Gastroesophageal sphincter (tissue), 4 donors: ENCODE measurements around the gene TPST1. TPM values are rescaled to one million over a fixed set of nuclear protein-coding genes. Genes with fewer than 3 reads are reported as not detected.

Source experiments
- ATAC-seq: fragments of 150-250 bp; one replicate; pipeline ENCODE4 v1.9.1; 2016; ENCODE audit warnings: mild to moderate bottlenecking, moderate library complexity
- H3K27ac ChIP-seq, 4 donors: fragments of 200-600 bp; sonication (generic) in 3 of 4; 1 replicate in 3 of 4; 2 replicates in 1 of 4; pipeline ENCODE4 v1.5.1; 2016 to 2019
- H3K27me3 ChIP-seq: fragments of 200-600 bp; sonication (generic); one replicate; pipeline ENCODE4 v1.5.1; 2019
- H3K36me3 ChIP-seq, 2 donors: fragments of 200-600 bp; sonication (generic); one replicate each; pipeline ENCODE4 v1.5.1; 2019; ENCODE audit warnings: control low read depth in 1 of 2
- H3K4me1 ChIP-seq, 3 donors: fragments of 200-600 bp; sonication (generic); 1 replicate in 2 of 3; 2 replicates in 1 of 3; pipeline ENCODE4 v1.5.1; 2016 to 2019; ENCODE audit warnings: control low read depth in 2 of 3
- H3K4me3 ChIP-seq, 2 donors: fragments of 200-600 bp; sonication (generic); one replicate each; pipeline ENCODE4 v1.5.1; 2019; ENCODE audit warnings: mild to moderate bottlenecking in 1 of 2, moderate library complexity in 1 of 2
- H3K9me3 ChIP-seq, 3 donors: fragments of 200-600 bp; sonication (generic); one replicate each; pipeline ENCODE4 v1.5.1; 2017 to 2019; ENCODE audit warnings: control low read depth in 2 of 3
- EP300 ChIP-seq: sonication (generic); formaldehyde crosslinking; IDR thresholded peaks from one replicate; pipeline ENCODE4 v1.6.1; 2017; ENCODE audit warnings: antibody characterized with exemption, mild to moderate bottlenecking
- POLR2A ChIP-seq, 2 donors: fragments of 450-650 bp; IDR thresholded peaks; one replicate each; pipeline ENCODE4 v1.6.1; 2017; ENCODE audit warnings: antibody characterized with exemption in 2 of 2, mild to moderate bottlenecking in 2 of 2, moderate library complexity in 1 of 2
- POLR2AphosphoS5 ChIP-seq: sonication (generic); formaldehyde crosslinking; IDR thresholded peaks from one replicate; pipeline ENCODE4 v1.6.1; 2017; ENCODE audit warnings: antibody characterized with exemption
- WGBS, 2 donors: methylation state at CpG; one replicate each; pipeline ENCODE4 v1.1.5; 2018; ENCODE audit warnings: low coverage in 1 of 2; 5-methylcytosine and 5-hydroxymethylcytosine counted together
- total RNA-seq, 4 donors: library from RNA; depleted of rRNA; stranded (reverse); fragments of >200 nt; gene quantifications; one replicate each; pipeline ENCODE4 v1.1.0, GENCODE V29; 2016
- TF ChIP-seq, protein P1 (sequence below), 4 experiments: fragments of 200-600 bp in 2 of 4; fragments of 450-650 bp in 2 of 4; sonication (generic) in 1 of 4; IDR thresholded peaks; one replicate each; pipeline ENCODE4 v1.5.1; 2017 to 2019; ENCODE audit warnings: antibody characterized with exemption in 4 of 4, mild to moderate bottlenecking in 2 of 4, moderate library complexity in 2 of 4

Gene TPST1
- total RNA-seq, 4 donors from 2014 or later, result 11.0 to 25.3 (median 19.8) TPM

DNA sequence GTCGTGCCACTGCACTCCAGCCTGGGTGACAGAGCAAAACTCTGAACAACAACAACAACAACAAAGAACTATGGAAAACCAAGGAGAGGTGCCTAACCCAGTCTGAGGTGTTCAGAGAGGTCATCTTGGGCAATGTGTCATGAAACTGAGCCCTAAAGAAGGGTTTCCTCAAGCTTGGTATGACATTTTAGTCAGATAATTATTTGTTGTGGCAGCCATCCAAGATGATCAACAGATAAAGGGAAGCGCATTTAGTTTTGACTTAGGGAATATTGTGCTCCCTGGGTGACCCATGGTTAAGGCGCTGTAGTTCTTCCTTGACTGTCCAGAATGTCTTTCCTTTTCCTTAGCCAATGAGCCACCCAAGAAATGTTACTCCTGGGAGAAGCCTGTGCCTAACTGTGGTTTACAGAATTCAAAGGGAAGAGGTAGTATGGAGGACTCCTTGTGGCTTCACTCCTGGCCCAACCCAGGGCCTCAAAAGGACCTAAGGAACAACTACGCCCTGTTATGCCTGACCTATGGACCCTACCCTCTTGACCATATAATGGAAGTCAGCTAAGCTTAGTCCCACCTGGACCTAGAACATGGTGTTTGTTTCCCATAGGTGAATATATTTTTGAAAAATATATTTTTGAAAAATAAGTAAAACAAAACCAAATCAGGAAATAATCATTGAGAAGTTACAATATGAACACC is 42.4 kb downstream of the TPST1 start:
- TF ChIP-seq POLR2AphosphoS5 (no peak), POLR2A (IDR thresholded peaks at IDR 0.05) (no peak)
- ATAC-seq, result no peak
- no peaks in the 10 kb centered on the region for H3K27me3 ChIP-seq
- no peak overlapping the region for H3K27ac ChIP-seq
- no peaks in the 10 kb centered on the region for H3K4me1 ChIP-seq
- H3K36me3 ChIP-seq, result no peaks in the 10 kb centered on the region
- no peak overlapping the region for H3K4me3 ChIP-seq
- 92 to 100% methylated on average over 3 of the region's 4 CpGs for WGBS, 2 donors
- no peaks in the 10 kb centered on the region for H3K9me3 ChIP-seq

DNA sequence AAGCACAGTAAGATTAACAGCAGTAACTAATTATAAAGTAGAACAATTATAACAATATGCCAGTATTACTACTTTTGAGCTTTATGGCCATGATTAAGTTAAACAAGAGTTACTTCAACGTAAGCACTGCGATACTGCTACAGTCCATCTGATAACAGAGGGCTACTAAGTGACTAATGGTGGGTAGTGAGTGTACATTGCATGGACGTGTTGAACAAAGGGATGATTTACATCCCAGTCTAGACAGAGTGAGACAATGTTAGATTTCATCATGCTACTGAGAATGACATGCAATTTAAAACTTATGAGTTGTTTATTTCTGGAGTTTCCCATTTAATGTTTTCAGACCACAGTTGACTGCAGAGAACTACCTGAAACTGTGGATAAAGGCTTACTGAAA is 45.6 kb downstream of the TPST1 start:
- H3K9me3 ChIP-seq, result no peaks in the 10 kb centered on the region
- H3K27ac ChIP-seq, result no peak overlapping the region
- H3K4me3 ChIP-seq, result no peak overlapping the region
- ATAC-seq, result no peak
- no peaks in the 10 kb centered on the region for H3K36me3 ChIP-seq
- TF ChIP-seq, protein P1, sequence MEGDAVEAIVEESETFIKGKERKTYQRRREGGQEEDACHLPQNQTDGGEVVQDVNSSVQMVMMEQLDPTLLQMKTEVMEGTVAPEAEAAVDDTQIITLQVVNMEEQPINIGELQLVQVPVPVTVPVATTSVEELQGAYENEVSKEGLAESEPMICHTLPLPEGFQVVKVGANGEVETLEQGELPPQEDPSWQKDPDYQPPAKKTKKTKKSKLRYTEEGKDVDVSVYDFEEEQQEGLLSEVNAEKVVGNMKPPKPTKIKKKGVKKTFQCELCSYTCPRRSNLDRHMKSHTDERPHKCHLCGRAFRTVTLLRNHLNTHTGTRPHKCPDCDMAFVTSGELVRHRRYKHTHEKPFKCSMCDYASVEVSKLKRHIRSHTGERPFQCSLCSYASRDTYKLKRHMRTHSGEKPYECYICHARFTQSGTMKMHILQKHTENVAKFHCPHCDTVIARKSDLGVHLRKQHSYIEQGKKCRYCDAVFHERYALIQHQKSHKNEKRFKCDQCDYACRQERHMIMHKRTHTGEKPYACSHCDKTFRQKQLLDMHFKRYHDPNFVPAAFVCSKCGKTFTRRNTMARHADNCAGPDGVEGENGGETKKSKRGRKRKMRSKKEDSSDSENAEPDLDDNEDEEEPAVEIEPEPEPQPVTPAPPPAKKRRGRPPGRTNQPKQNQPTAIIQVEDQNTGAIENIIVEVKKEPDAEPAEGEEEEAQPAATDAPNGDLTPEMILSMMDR (IDR thresholded peaks at IDR 0.05), result no peak
- no peak for TF ChIP-seq EP300
- TF ChIP-seq POLR2AphosphoS5, result no peak
- TF ChIP-seq POLR2A (IDR thresholded peaks at IDR 0.05), result no peak
- H3K4me1 ChIP-seq, result peaks cover 0 to 6% (median 0%) of the 10 kb centered on the region in 3 donors
- WGBS, 2 donors, result 85 to 95% methylated on average over 3 of the region's 3 CpGs
- H3K27me3 ChIP-seq, result no peaks in the 10 kb centered on the region

DNA sequence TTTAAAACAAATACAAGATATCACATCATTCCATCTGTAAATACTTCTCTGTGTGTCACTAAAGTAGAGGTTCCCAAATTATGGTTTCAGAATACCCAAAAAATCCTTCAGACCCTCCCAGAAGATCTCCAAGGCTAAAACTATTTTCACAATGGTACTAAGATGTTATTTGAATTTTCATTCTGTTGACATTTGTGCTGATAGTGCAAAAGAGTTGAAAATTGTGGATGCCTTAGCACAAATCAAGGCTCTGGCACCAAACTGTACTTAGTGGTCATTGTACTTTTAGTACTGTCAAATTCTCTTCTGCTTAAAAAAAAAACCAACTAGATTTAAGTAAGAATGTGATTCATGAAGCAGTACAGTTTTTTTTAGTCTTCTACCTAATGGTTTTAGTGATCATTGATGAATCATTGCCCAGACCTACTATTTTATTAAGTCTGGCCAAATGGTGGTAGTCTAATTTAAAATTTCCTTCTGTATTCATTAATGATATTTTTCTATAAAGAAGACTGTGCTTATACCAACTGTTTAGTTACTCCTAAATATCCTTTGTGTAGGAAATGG is 50.5 kb downstream of the TPST1 start:
- Histone ChIP-seq H3K27ac (no peak overlapping the region), H3K4me3 (no peak overlapping the region), H3K4me1 (peaks cover 0 to 16% (median 0%) of the 10 kb centered on the region in 3 donors), H3K9me3 (no peaks in the 10 kb centered on the region), H3K36me3 (no peaks in the 10 kb centered on the region), H3K27me3 (no peaks in the 10 kb centered on the region)
- TF ChIP-seq POLR2A (IDR thresholded peaks at IDR 0.05), result no peak
- TF ChIP-seq POLR2AphosphoS5, result no peak
- TF ChIP-seq, protein P1 (IDR thresholded peaks at IDR 0.05), result no peak
- no peak for TF ChIP-seq EP300
- no peak for ATAC-seq

DNA sequence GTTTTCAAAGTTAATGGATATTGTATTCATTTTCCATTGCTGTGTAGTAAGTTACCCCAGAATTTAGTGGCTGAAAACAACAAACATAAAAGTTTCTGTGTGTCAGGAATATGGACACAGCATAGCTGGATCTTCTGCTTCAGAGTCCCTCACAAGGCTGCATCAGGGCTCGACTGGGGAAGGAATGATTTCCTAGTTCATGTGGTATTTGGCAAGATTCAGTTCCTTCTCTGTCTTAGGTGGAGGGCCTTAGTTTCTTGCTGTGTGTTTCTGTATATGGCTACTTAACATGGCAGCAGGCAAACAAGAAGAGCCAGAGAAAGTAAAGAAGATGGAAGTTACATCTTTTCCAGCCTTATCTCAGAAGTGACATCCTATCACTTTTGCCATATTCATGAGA is 51.1 kb downstream of the TPST1 start:
- Histone ChIP-seq H3K9me3 (no peaks in the 10 kb centered on the region), H3K27ac (no peak overlapping the region), H3K4me3 (no peak overlapping the region), H3K36me3 (no peaks in the 10 kb centered on the region), H3K4me1 (peaks cover 0 to 19% (median 0%) of the 10 kb centered on the region in 3 donors), H3K27me3 (no peaks in the 10 kb centered on the region)
- TF ChIP-seq POLR2A (IDR thresholded peaks at IDR 0.05) (no peak), POLR2AphosphoS5 (no peak), EP300 (no peak)
- TF ChIP-seq, protein P1 (IDR thresholded peaks at IDR 0.05), result no peak
- no peak for ATAC-seq
- WGBS, 2 donors, result 43 to 82% methylated on average over 1 of the region's 1 CpG

DNA sequence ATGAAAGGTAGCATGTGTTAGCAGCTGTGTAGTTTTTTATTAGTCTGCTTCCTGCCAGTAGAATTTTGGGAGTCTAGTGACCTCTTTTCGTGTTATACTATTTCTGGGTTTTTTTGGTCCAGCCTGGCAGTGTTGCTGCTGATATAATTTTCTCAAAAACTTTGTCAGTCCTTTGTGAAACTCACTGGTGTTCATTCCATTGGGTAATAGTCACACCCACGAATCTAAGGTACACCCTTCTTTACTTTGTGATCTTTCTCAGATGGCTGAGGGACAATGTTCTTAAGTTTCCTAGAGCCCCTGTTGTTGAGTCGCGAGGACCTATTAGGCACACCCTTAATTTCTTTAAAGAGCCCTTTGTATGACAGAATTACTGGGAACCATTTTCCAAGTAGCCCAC is 52.3 kb downstream of the TPST1 start:
- H3K9me3 ChIP-seq, result no peaks in the 10 kb centered on the region
- H3K4me3 ChIP-seq, result no peak overlapping the region
- H3K27ac ChIP-seq, result peak overlapping the region in 1 of 4 donors; percentile 33
- H3K4me1 ChIP-seq, result peaks cover 0 to 19% (median 0%) of the 10 kb centered on the region in 3 donors
- 76 to 100% methylated on average over 1 to 4 of the region's 4 CpGs for WGBS, 2 donors
- ATAC-seq, result no peak
- TF ChIP-seq POLR2A (IDR thresholded peaks at IDR 0.05) (no peak), EP300 (no peak), POLR2AphosphoS5 (no peak)
- TF ChIP-seq, protein P1 (IDR thresholded peaks at IDR 0.05), result no peak
- no peaks in the 10 kb centered on the region for H3K36me3 ChIP-seq
- no peaks in the 10 kb centered on the region for H3K27me3 ChIP-seq
